K562 (cell line): ENCODE data around the gene SLC4A2. TPM values are rescaled to one million over a fixed set of nuclear protein-coding genes. Genes with fewer than 3 reads are reported as not detected.

ENCODE experiments used
- BHLHE40 ChIP-seq: IDR thresholded peaks from 2 replicates; pipeline ENCODE4 v1.6.1; 2011; ENCODE audit warnings: low read length, improper control_type of control experiment
- CBX5 ChIP-seq: IDR thresholded peaks from 2 replicates; pipeline ENCODE4 v1.6.1; 2014; ENCODE audit warnings: low read depth, borderline replicate concordance
- COPS2 ChIP-seq: fragments of 450-650 bp; conservative IDR thresholded peaks from 2 replicates; pipeline ENCODE4 v1.6.1; 2016; ENCODE audit warnings: mild to moderate bottlenecking, moderate library complexity
- CTCFL ChIP-seq: IDR thresholded peaks from 2 replicates; pipeline ENCODE4 v1.6.1; 2011; ENCODE audit warnings: borderline replicate concordance, low read depth, mild to moderate bottlenecking, moderate library complexity, low read length; ENCODE audit not compliant: insufficient read depth, poor library complexity, severe bottlenecking
- GTF2E2 ChIP-seq: fragments of 200-800 bp; sonication (Bioruptor generic); IDR thresholded peaks from 2 replicates; pipeline ENCODE4 v1.6.1; 2016; ENCODE audit warnings: missing genetic modification characterization, missing compliant biosample characterization
- HNRNPK ChIP-seq: fragments of 200-400 bp; formaldehyde crosslinking; IDR thresholded peaks from one replicate; pipeline ENCODE4 v1.6.1; 2018; ENCODE audit warnings: mild to moderate bottlenecking, low read depth, low read length; ENCODE audit not compliant: poor library complexity, severe bottlenecking
- MTA1 ChIP-seq: fragments of 450-650 bp; IDR thresholded peaks from 2 replicates; pipeline ENCODE4 v1.6.1; 2017; ENCODE audit warnings: borderline replicate concordance
- NCOR1 ChIP-seq: fragments of 450-650 bp; IDR thresholded peaks from 2 replicates; pipeline ENCODE4 v1.6.1; 2016; ENCODE audit warnings: mild to moderate bottlenecking, moderate library complexity
- NFATC3 ChIP-seq: fragments of 450-650 bp; IDR thresholded peaks from 2 replicates; pipeline ENCODE4 v1.6.1; 2017; ENCODE audit warnings: mild to moderate bottlenecking
- PATZ1 ChIP-seq: fragments of 250-450 bp; sonication (Bioruptor Pico); IDR thresholded peaks from 2 replicates; pipeline ENCODE4 v1.5.0; 2020; ENCODE audit warnings: mild to moderate bottlenecking, borderline replicate concordance
- POU5F1 ChIP-seq: fragments of 150-350 bp; IDR thresholded peaks from 2 replicates; pipeline ENCODE4 v1.6.1; 2014; ENCODE audit warnings: borderline replicate concordance, low read length, low read depth, mild to moderate bottlenecking; ENCODE audit not compliant: partially characterized antibody
- RBM17 ChIP-seq: fragments of 200-400 bp; formaldehyde crosslinking; IDR thresholded peaks from 2 replicates; pipeline ENCODE4 v1.6.1; 2017; ENCODE audit warnings: low read depth, mild to moderate bottlenecking, low read length, borderline replicate concordance
- SNAPC5 ChIP-seq: fragments of 250-450 bp; sonication (Bioruptor Pico); IDR thresholded peaks from 2 replicates; pipeline ENCODE4 v1.8.0; 2021; ENCODE audit warnings: moderate library complexity, mild to moderate bottlenecking, inconsistent platforms
- TEAD4 ChIP-seq, 2 experiments: sonication (generic) in 1 of 2; formaldehyde crosslinking in 1 of 2; IDR thresholded peaks; 2 replicates each; pipeline versions ENCODE4 v1.6.1 to v1.8.0; 2012 to 2022; ENCODE audit warnings: borderline replicate concordance in 1 of 2, inconsistent platforms in 1 of 2, low read length in 1 of 2, mild to moderate bottlenecking in 1 of 2, missing genetic modification reagents in 1 of 2
- XRCC5 ChIP-seq: fragments of 200-400 bp; formaldehyde crosslinking; IDR thresholded peaks from 2 replicates; pipeline ENCODE4 v1.6.1; 2017; ENCODE audit warnings: low read depth, mild to moderate bottlenecking, low read length
- ZFPM2 ChIP-seq: fragments of 250-450 bp; sonication (Bioruptor Pico); IDR thresholded peaks from 2 replicates; pipeline ENCODE4 v1.5.1; 2022; ENCODE audit warnings: mild to moderate bottlenecking
- ZNF282 ChIP-seq: sonication (generic); formaldehyde crosslinking; IDR thresholded peaks from 2 replicates; pipeline ENCODE4 v1.8.1; 2023; ENCODE audit warnings: missing genetic modification reagents
- ZNF347 ChIP-seq: fragments of 450-650 bp; formaldehyde crosslinking; IDR thresholded peaks from 2 replicates; pipeline ENCODE4 v1.4.0; 2020; ENCODE audit warnings: low read depth, mild to moderate bottlenecking, moderate library complexity
- ZNF589 ChIP-seq: fragments of 200-800 bp; sonication (Bioruptor generic); IDR thresholded peaks from 2 replicates; pipeline ENCODE4 v1.6.1; 2016; ENCODE audit warnings: low read depth, missing genetic modification characterization, missing compliant biosample characterization
- polyA plus RNA-seq, 8 experiments: library from polyadenylated mRNA; depleted of rRNA in 4 of 8; stranded (reverse) in 5 of 8; unstranded in 3 of 8; fragments of >200 nt; fragmentation: Nextera tagmentation in 2 of 8; fragmentation: Illumina TruSeq in 1 of 8; extraction: Ambion mirVana in 2 of 8; extraction: Trizol in 1 of 8; gene quantifications; 2 replicates each; pipeline versions ENCODE4 v1.2.1 to v1.2.3, GENCODE V29; 2011 to 2014; ENCODE audit warnings: inconsistent platforms in 1 of 8, missing spikeins in 1 of 8
- total RNA-seq, 7 experiments: library from RNA; depleted of rRNA in 6 of 7; stranded (reverse); fragments of >200 nt in 6 of 7; fragmentation: Illumina TruSeq in 2 of 7; extraction: Trizol in 2 of 7; gene quantifications; 2 replicates each; pipeline versions ENCODE4 v1.2.1 to v1.2.3, GENCODE V29; 2011 to 2021; ENCODE audit warnings: low replicate concordance in 1 of 7
- TF ChIP-seq, protein P1 (sequence below): fragments of 250-450 bp; sonication (Bioruptor Pico); IDR thresholded peaks from 2 replicates; pipeline ENCODE4 v1.4.0; 2020
- TF ChIP-seq, protein P2 (sequence below): sonication (generic); formaldehyde crosslinking; IDR thresholded peaks from 2 replicates; pipeline ENCODE4 v1.8.1; 2023; ENCODE audit warnings: mild to moderate bottlenecking, missing genetic modification reagents

SLC4A2 gene
- total and polyA plus RNA-seq, 9 of the 15 experiments (the other 6 are each of a cell fraction or from before 2014, with no cell fraction given) = 11.4 to 375 (median 130) TPM

DNA sequence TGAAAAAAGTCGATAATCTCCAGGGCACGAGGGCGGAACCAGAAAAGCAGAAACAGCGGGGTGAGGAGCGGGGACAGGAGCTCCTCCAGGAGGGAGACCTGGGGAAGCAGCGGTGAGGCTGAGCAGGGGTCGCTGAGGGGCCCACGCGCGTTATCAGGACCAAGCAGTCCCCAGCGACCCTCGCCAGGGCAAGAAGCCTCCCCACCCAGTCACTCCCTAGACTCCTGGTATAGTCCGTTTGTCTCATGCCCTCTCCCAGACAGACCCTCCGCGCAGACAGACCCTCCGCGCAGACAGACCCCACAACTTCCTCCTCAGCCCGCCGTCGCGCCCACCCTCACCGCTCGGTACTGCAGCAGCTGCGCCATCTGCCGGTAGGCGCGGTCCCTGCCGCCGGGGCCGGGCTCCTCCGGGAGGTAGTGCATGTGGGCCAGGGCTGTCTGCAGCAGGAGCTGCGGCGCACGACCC lies 41.4 kb upstream of the SLC4A2 start (continued):
- peak; percentile 82 for TF ChIP-seq CTCFL
- no peak for TF ChIP-seq ZFPM2 (CRISPR knock-in tag)
- TF ChIP-seq, protein P1, sequence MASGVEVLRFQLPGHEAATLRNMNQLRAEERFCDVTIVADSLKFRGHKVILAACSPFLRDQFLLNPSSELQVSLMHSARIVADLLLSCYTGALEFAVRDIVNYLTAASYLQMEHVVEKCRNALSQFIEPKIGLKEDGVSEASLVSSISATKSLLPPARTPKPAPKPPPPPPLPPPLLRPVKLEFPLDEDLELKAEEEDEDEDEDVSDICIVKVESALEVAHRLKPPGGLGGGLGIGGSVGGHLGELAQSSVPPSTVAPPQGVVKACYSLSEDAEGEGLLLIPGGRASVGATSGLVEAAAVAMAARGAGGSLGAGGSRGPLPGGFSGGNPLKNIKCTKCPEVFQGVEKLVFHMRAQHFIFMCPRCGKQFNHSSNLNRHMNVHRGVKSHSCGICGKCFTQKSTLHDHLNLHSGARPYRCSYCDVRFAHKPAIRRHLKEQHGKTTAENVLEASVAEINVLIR (CRISPR knock-in tag) = no peak
- TF ChIP-seq SNAPC5 (CRISPR knock-in tag) = no peak
- no peak for TF ChIP-seq CBX5
- TF ChIP-seq MTA1 = peak; percentile 93
- TF ChIP-seq COPS2 = no peak
- TF ChIP-seq BHLHE40 = 0 out of 2 replicates have a peak, but pooled peaks have one; percentile 41
- TF ChIP-seq PATZ1 = no peak
- TF ChIP-seq, protein P2, sequence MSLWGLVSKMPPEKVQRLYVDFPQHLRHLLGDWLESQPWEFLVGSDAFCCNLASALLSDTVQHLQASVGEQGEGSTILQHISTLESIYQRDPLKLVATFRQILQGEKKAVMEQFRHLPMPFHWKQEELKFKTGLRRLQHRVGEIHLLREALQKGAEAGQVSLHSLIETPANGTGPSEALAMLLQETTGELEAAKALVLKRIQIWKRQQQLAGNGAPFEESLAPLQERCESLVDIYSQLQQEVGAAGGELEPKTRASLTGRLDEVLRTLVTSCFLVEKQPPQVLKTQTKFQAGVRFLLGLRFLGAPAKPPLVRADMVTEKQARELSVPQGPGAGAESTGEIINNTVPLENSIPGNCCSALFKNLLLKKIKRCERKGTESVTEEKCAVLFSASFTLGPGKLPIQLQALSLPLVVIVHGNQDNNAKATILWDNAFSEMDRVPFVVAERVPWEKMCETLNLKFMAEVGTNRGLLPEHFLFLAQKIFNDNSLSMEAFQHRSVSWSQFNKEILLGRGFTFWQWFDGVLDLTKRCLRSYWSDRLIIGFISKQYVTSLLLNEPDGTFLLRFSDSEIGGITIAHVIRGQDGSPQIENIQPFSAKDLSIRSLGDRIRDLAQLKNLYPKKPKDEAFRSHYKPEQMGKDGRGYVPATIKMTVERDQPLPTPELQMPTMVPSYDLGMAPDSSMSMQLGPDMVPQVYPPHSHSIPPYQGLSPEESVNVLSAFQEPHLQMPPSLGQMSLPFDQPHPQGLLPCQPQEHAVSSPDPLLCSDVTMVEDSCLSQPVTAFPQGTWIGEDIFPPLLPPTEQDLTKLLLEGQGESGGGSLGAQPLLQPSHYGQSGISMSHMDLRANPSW = no peak; the same call in 1 of the 2 replicates
- no peak for TF ChIP-seq NFATC3
- TF ChIP-seq POU5F1 = no peak
- TF ChIP-seq TEAD4 (IDR thresholded peaks at IDR 0.05; ENCODE audit: low read length) = no peak; the same call in 1 of the 2 replicates
- TF ChIP-seq TEAD4 (CRISPR knock-in tag; IDR thresholded peaks at IDR 0.05; ENCODE audit: borderline replicate concordance) = no peak
- peak; percentile 12; the same call in 1 of the 2 replicates for TF ChIP-seq NCOR1
- TF ChIP-seq HNRNPK = no peak
- no peak for TF ChIP-seq ZNF347 (CRISPR knock-in tag)
- TF ChIP-seq ZNF282 (CRISPR knock-in tag) = no peak
- no peak for TF ChIP-seq RBM17
- peak; percentile 96 for TF ChIP-seq XRCC5
- TF ChIP-seq ZNF589 (CRISPR knock-in tag) = peak; percentile 69; the same call in 1 of the 2 replicates
- TF ChIP-seq GTF2E2 = no peak
